ENCODE results near the gene KRTAP5-1. TPM values are rescaled to one million over a fixed set of nuclear protein-coding genes. Genes with fewer than 3 reads are reported as not detected.

The KRTAP5-1 gene
- polyA plus RNA-seq, 1 donor (not counting 4 experiments of a cell fraction or from before 2014, with no cell fraction given) = not detected

DNA sequence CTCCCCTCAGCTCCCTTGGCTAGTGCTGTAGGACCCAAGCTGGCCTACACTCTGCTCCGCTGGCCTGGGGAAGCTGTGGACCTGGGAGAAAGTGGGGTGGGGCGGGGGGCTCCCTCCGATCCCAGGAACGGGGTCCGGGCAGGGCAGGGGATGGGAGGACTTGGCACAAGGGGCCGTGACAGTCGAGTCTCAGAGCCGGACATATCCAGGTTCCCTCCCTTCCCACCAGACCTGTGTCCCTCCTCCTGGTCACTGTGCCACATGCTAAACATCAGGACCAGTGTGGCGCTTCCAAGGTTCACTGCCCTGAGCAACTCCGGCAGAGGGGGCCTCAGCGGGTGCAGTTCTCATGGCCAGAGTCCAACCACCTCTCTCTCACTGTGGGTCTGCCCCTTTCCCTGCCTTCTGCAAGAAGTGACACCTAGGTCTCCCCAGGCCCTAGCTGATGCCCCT, 15.1 kb downstream of the KRTAP5-1 start:
- dilution Hi-C loops (cut with MboI; ENCODE audit: extremely low pct_ligation_motif_present, low sequenced_read_pairs) = no loop called here
- H3K4me2 ChIP-seq (ENCODE audit: control insufficient read depth, extremely low read depth, insufficient read depth, low read depth, low read length) = no peak overlapping the region
- no peaks in the 10 kb centered on the region for H3K36me3 ChIP-seq (ENCODE audit: control insufficient read depth in 2 of 2, extremely low read depth in 1 of 2, insufficient read depth in 2 of 2, low read length in 2 of 2)
- H4K20me1 ChIP-seq (ENCODE audit: control insufficient read depth, extremely low read depth, insufficient read depth, low read length) = peaks cover 2% of the 10 kb centered on the region
- H3K4me1 ChIP-seq (ENCODE audit: control insufficient read depth, extremely low read depth, insufficient read depth, low read length) = no peaks in the 10 kb centered on the region
- peaks cover 37% of the 10 kb centered on the region for H3K27me3 ChIP-seq (ENCODE audit: control insufficient read depth, extremely low read depth, insufficient read depth, low read length)
- DNase-seq (ENCODE audit: low read depth, low spot score) (no peak), FAIRE-seq (no peak)
- TF ChIP-seq, protein P1, sequence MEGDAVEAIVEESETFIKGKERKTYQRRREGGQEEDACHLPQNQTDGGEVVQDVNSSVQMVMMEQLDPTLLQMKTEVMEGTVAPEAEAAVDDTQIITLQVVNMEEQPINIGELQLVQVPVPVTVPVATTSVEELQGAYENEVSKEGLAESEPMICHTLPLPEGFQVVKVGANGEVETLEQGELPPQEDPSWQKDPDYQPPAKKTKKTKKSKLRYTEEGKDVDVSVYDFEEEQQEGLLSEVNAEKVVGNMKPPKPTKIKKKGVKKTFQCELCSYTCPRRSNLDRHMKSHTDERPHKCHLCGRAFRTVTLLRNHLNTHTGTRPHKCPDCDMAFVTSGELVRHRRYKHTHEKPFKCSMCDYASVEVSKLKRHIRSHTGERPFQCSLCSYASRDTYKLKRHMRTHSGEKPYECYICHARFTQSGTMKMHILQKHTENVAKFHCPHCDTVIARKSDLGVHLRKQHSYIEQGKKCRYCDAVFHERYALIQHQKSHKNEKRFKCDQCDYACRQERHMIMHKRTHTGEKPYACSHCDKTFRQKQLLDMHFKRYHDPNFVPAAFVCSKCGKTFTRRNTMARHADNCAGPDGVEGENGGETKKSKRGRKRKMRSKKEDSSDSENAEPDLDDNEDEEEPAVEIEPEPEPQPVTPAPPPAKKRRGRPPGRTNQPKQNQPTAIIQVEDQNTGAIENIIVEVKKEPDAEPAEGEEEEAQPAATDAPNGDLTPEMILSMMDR (optimal IDR thresholded peaks at IDR 0.05 in 1 of 3, IDR thresholded peaks at IDR 0.05 in 1 of 3, conservative IDR thresholded peaks at IDR 0.05 in 1 of 3; ENCODE audit: extremely low read depth in 1 of 3, insufficient read depth in 2 of 3, low read length in 3 of 3) = no peak
- TF ChIP-seq EZH2 (IDR thresholded peaks at IDR 0.05; ENCODE audit: low read length) = no peak
- no peak overlapping the region for H3K9ac ChIP-seq (ENCODE audit: control insufficient read depth, extremely low read depth, insufficient read depth, low read length)
- H3K79me2 ChIP-seq (ENCODE audit: control insufficient read depth, insufficient read depth, low read length) = no peaks in the 10 kb centered on the region
- H3K9me3 ChIP-seq (ENCODE audit: control insufficient read depth, low read depth, low read length) = no peaks in the 10 kb centered on the region
- no peak overlapping the region for H2AFZ ChIP-seq (ENCODE audit: control insufficient read depth, low read length)
- no peaks in the 10 kb centered on the region for H3K9me1 ChIP-seq (ENCODE audit: control insufficient read depth, extremely low read depth, insufficient read depth, low read length)
- no peak overlapping the region for H3K4me3 ChIP-seq (ENCODE audit: control insufficient read depth in 2 of 3, extremely low read depth in 1 of 3, insufficient read depth in 2 of 3, low read depth in 1 of 3, low read length in 3 of 3)
- H3K27ac ChIP-seq (ENCODE audit: control insufficient read depth, insufficient read depth, low read length) = no peak overlapping the region

DNA sequence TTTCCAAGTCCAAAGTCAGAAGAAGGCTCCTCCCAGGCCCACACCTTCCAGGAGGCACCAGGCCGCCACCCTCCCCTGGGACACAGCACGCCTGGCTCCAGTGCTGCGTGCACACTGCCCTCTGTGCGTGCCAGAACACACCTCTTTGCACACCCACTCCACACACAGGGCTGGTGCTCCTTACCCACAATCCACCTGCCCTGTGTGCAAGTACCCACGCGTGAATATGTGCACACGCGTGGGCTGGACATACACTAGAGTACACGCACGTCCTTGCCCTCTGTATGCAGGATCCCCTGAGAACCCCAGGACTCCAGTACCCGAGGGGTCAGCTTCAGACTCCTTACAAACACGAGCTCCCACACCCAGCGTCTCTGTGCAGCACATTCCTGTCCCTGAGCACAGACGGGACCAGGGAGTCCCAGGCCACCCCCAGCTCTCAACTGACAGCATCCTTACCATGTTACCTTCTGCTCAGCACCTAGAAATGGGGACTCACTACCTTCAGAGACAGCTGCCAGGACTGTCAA, 15.8 kb downstream of the KRTAP5-1 start:
- Histone ChIP-seq H3K9me1 (ENCODE audit: control insufficient read depth, extremely low read depth, insufficient read depth, low read length) (no peaks in the 10 kb centered on the region), H3K4me2 (ENCODE audit: control insufficient read depth, extremely low read depth, insufficient read depth, low read depth, low read length) (no peak overlapping the region), H2AFZ (ENCODE audit: control insufficient read depth, low read length) (no peak overlapping the region), H3K79me2 (ENCODE audit: control insufficient read depth, insufficient read depth, low read length) (no peaks in the 10 kb centered on the region), H3K4me1 (ENCODE audit: control insufficient read depth, extremely low read depth, insufficient read depth, low read length) (no peaks in the 10 kb centered on the region), H3K27me3 (ENCODE audit: control insufficient read depth, extremely low read depth, insufficient read depth, low read length) (peaks cover 37% of the 10 kb centered on the region), H4K20me1 (ENCODE audit: control insufficient read depth, extremely low read depth, insufficient read depth, low read length) (peaks cover 2% of the 10 kb centered on the region), H3K27ac (ENCODE audit: control insufficient read depth, insufficient read depth, low read length) (no peak overlapping the region), H3K4me3 (ENCODE audit: control insufficient read depth in 2 of 3, extremely low read depth in 1 of 3, insufficient read depth in 2 of 3, low read depth in 1 of 3, low read length in 3 of 3) (no peak overlapping the region), H3K9me3 (ENCODE audit: control insufficient read depth, low read depth, low read length) (no peaks in the 10 kb centered on the region), H3K36me3 (ENCODE audit: control insufficient read depth in 2 of 2, extremely low read depth in 1 of 2, insufficient read depth in 2 of 2, low read length in 2 of 2) (no peaks in the 10 kb centered on the region), H3K9ac (ENCODE audit: control insufficient read depth, extremely low read depth, insufficient read depth, low read length) (no peak overlapping the region)
- dilution Hi-C loops (cut with MboI; ENCODE audit: extremely low pct_ligation_motif_present, low sequenced_read_pairs) = no loop called here
- TF ChIP-seq, protein P1 (optimal IDR thresholded peaks at IDR 0.05 in 1 of 3, IDR thresholded peaks at IDR 0.05 in 1 of 3, conservative IDR thresholded peaks at IDR 0.05 in 1 of 3; ENCODE audit: extremely low read depth in 1 of 3, insufficient read depth in 2 of 3, low read length in 3 of 3) = no peak
- TF ChIP-seq EZH2 (IDR thresholded peaks at IDR 0.05; ENCODE audit: low read length) = no peak
- FAIRE-seq (no peak), DNase-seq (ENCODE audit: low read depth, low spot score) (no peak)
